PC-9 (cell line): ENCODE results near the gene DISP3.

Experiments used
- CTCF ChIP-seq: fragments of 200-600 bp; sonication (generic); conservative IDR thresholded peaks from 2 replicates; pipeline ENCODE4 v1.6.1; 2017; ENCODE audit warnings: mixed run types, antibody characterized with exemption, mild to moderate bottlenecking, moderate library complexity
- EZH2 ChIP-seq: fragments of 200-600 bp; sonication (generic); IDR thresholded peaks from 2 replicates; pipeline ENCODE4 v1.8.0; 2017; ENCODE audit warnings: antibody characterized with exemption, low read depth

GRCh38 chr1:11463177-11463576 lies 15.8 kb upstream of the DISP3 start:
- TF ChIP-seq CTCF (no peak), EZH2 (no peak)
